Thoracic aorta (tissue), 2 donors: ENCODE results near the gene MEIS1. TPM values are rescaled to one million over a fixed set of nuclear protein-coding genes. Genes with fewer than 3 reads are reported as not detected.

Experiments
- ATAC-seq: fragments of 150-250 bp; one replicate; pipeline ENCODE4 v1.8.0; 2017; ENCODE audit warnings: low read depth; ENCODE audit not compliant: insufficient number of reproducible peaks, low FRiP score
- DNase-seq: peaks from one replicate; pipeline ENCODE4 v3.0.0-alpha.2; 2020; ENCODE audit warnings: low spot score
- H3K27ac ChIP-seq, 2 donors: fragments of 200-600 bp; sonication (generic); 1 replicate in 1 of 2; 2 replicates in 1 of 2; pipeline ENCODE4 v1.5.1; 2016; ENCODE audit warnings: mild to moderate bottlenecking in 2 of 2, moderate library complexity in 2 of 2
- H3K27me3 ChIP-seq: fragments of 200-600 bp; sonication (generic); replicated peaks from 2 replicates; pipeline ENCODE4 v1.6.0; 2016; ENCODE audit warnings: mild to moderate bottlenecking; ENCODE audit not compliant: insufficient read depth
- H3K36me3 ChIP-seq: fragments of 200-600 bp; sonication (generic); one replicate; pipeline ENCODE4 v1.5.1; 2016
- H3K4me1 ChIP-seq, 2 donors: fragments of 200-600 bp; sonication (generic); 1 replicate in 1 of 2; 2 replicates in 1 of 2; pipeline versions ENCODE4 v1.5.1 to v1.6.0; 2016; ENCODE audit warnings: low read depth in 2 of 2, mild to moderate bottlenecking in 1 of 2; ENCODE audit not compliant: control insufficient read depth in 1 of 2
- H3K4me3 ChIP-seq: fragments of 200-600 bp; sonication (generic); 2 replicates; pipeline ENCODE4 v1.5.1; 2016; ENCODE audit warnings: mild to moderate bottlenecking
- H3K9me3 ChIP-seq: fragments of 200-600 bp; sonication (generic); 2 replicates; pipeline ENCODE4 v1.5.1; 2016
- CTCF ChIP-seq: fragments of 200-600 bp; sonication (generic); IDR thresholded peaks from one replicate; pipeline ENCODE4 v1.5.1; 2019; ENCODE audit warnings: antibody characterized with exemption
- total RNA-seq, 2 donors: library from RNA; depleted of rRNA; stranded (reverse); fragments of >200 nt; gene quantifications; one replicate each; pipeline versions ENCODE4 v1.1.0 to v1.2.3, GENCODE V29; 2016

MEIS1 gene
- total RNA-seq, 2 donors from 2014 or later: 29.4 to 58.4 TPM

- TF ChIP-seq CTCF: no peak
- no peak for DNase-seq
- Histone ChIP-seq H3K27ac (peak overlapping the region; percentile 12 to 50), H3K4me1 (peaks cover 12 to 37% of the 10 kb centered on the region in 2 donors), H3K9me3 (no peaks in the 10 kb centered on the region), H3K27me3 (no peaks in the 10 kb centered on the region), H3K36me3 (no peaks in the 10 kb centered on the region), H3K4me3 (no peak overlapping the region)
- ATAC-seq: no peak
These were observed 61.9 kb downstream of the MEIS1 start for GRCh38 chr2:66496670-66497420.

- Histone ChIP-seq H3K36me3 (no peaks in the 10 kb centered on the region), H3K27me3 (no peaks in the 10 kb centered on the region), H3K4me3 (no peak overlapping the region), H3K4me1 (peaks cover 12 to 37% of the 10 kb centered on the region in 2 donors), H3K9me3 (no peaks in the 10 kb centered on the region), H3K27ac (peak overlapping the region; percentile 12 to 50)
- DNase-seq: no peak
- ATAC-seq: no peak
- no peak for TF ChIP-seq CTCF
These were observed 62.7 kb downstream of the MEIS1 start for GRCh38 chr2:66497431-66498288.

GRCh38 chr2:66498289-66498975, 63.5 kb downstream of the MEIS1 start:
- no peaks in the 10 kb centered on the region for H3K27me3 ChIP-seq
- H3K9me3 ChIP-seq: no peaks in the 10 kb centered on the region
- peaks cover 12 to 37% of the 10 kb centered on the region in 2 donors for H3K4me1 ChIP-seq
- H3K36me3 ChIP-seq: no peaks in the 10 kb centered on the region
- H3K4me3 ChIP-seq: no peak overlapping the region
- no peak for TF ChIP-seq CTCF
- DNase-seq (no peak), ATAC-seq (no peak)
- no peak overlapping the region for H3K27ac ChIP-seq

GRCh38 chr2:66501267-66501666, 66.3 kb downstream of the MEIS1 start:
- no peak for TF ChIP-seq CTCF
- Histone ChIP-seq H3K27me3 (no peaks in the 10 kb centered on the region), H3K4me3 (no peak overlapping the region), H3K27ac (no peak overlapping the region), H3K4me1 (peaks cover 6 to 23% of the 10 kb centered on the region in 2 donors), H3K9me3 (no peaks in the 10 kb centered on the region), H3K36me3 (no peaks in the 10 kb centered on the region)
- DNase-seq (no peak), ATAC-seq (no peak)

- no peaks in the 10 kb centered on the region for H3K9me3 ChIP-seq
- no peaks in the 10 kb centered on the region for H3K36me3 ChIP-seq
- DNase-seq (no peak), ATAC-seq (no peak)
- no peak for TF ChIP-seq CTCF
- peaks cover 16 to 39% of the 10 kb centered on the region in 2 donors for H3K4me1 ChIP-seq
- H3K4me3 ChIP-seq: no peak overlapping the region
- H3K27me3 ChIP-seq: no peaks in the 10 kb centered on the region
- no peak overlapping the region for H3K27ac ChIP-seq
These were observed 71.3 kb downstream of the MEIS1 start for GRCh38 chr2:66506265-66506664.
